ENCODE results near the gene TMPRSS3.

GRCh38 chr21:42429856-42430255, 34.0 kb upstream of the TMPRSS3 start:
- TF ChIP-seq CTCF (IDR thresholded peaks at IDR 0.05 in 8 of 11, conservative IDR thresholded peaks at IDR 0.05 in 3 of 11) (no peak), POLR2AphosphoS5 (IDR thresholded peaks at IDR 0.05) (no peak), POLR2A (IDR thresholded peaks at IDR 0.05) (no peak)

All from spleen (tissue), 7 donors.